HG02852 (cell line): Measurements from ENCODE around the gene STAG1.
"Not testable (repeated sequence)": the region's sequence is repeated elsewhere in the genome, so short reads cannot be mapped to it uniquely, and the experiment has no call there.

ENCODE experiments used
- ATAC-seq: cut with Tn5 transposase; IDR thresholded peaks from one replicate; pipeline ENCODE4 v1.9.1; 2021; ENCODE audit warnings: mild to moderate bottlenecking, moderate library complexity; ENCODE audit not compliant: unreplicated experiment

STAG1 gene

DNA sequence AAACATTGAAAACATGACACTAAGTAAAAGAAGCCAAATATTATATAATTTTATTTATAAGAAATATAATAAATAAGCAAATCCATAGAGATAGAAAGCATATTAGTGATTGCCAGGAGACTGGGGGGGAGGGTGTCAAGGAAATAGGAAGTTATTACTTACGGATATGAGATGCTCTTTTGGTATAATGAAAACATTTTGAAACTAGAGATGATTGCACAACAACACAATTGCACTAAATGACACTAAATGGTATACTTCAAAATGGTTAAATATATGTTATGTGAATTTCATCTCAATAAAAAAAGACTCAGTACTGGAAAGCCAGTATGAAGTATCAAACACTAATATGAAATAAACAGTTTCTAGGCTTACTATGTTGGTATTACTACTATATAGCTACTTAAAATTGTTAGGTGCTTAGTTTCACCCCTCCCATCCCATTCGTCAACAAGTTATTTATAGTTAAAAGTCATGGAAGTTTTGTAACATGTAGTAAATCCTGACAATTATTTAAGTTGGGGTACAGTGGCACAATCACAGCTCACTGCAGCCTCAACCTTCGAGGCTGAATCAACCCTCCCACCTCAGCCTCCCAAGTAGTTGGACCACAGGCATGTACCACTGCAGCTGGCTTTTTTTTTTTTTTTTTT lies 43.7 kb downstream of the STAG1 start:
- ATAC-seq = no peak

- no peak for ATAC-seq
These were observed 48.7 kb downstream of the STAG1 start for GRCh38 chr3:136703429-136703828.

DNA sequence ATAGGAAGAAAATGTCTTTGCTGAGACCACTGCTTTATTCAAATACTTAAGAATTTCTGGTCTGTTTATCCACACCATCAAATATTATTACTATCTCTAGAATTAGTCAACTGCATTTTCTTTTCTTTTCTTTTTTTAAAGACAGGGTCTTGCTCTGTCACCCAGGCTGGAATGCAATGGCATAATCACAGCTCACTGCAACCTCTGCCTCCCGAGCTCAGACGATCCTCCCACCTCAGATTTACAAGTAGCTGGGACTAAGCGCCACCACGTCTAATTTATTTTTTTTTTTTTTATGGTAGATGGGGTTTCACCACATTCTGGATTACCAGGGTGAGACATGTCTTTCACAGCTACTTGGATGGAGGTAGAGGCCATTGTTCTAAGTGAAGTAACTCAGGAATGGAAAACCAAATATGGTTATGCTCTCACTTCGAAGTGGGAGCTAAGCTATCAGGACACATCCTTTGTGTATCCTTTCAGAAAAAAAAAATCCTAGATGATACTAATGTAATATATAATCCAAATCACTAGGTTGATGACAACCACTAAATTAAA lies 52.8 kb downstream of the STAG1 start:
- ATAC-seq = no peak

GRCh38 chr3:136698361-136698760 lies 53.8 kb downstream of the STAG1 start:
- ATAC-seq = no peak

- no peak for ATAC-seq
These were observed 55.4 kb downstream of the STAG1 start for GRCh38 chr3:136696797-136697196.

DNA sequence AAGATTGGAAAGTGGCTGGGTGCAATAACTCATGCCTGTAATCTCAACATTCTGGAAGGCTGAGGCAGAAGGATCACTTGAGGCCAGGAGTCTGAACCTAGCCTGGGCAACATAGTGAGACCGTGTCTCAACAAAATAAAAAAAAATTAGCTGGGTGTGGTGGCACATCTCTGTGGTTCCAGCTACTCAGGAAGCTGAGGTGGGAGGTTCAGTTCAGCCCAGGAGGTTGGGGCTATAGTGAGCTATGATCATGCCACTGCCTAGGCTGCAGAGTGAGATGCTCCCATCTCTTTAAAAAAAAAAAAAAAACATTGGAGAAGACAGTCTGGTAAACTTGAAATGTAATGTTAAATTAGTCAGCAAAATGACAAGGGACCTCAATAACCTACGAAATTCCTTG lies 57.9 kb downstream of the STAG1 start:
- no peak for ATAC-seq

DNA sequence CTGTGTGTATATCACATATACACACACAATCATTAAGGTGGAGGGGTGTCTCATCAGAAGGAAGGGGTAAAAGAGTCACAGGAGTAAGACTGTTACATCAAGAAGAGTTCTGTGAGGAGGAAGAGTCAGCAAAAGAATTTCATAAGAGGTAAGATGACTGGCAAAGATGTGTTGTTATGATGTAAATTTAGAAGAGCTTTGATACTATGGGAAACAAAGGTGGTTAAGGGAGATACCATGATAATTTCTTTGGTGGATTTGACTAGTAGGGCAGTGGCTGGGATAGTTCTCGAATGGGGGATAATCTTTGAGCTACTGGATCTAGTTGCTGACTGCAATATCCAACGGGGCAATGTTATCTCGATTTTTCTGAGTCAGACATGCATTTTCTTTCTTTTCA lies 61.6 kb downstream of the STAG1 start:
- no peak for ATAC-seq

- no peak for ATAC-seq
These were observed 66.3 kb downstream of the STAG1 start for GRCh38 chr3:136685882-136686281.

- no peak for ATAC-seq
These were observed 69.4 kb downstream of the STAG1 start for GRCh38 chr3:136682740-136683312.

GRCh38 chr3:136678981-136679380 lies 73.2 kb downstream of the STAG1 start:
- ATAC-seq = no peak

- no peak for ATAC-seq
These were observed 76.2 kb downstream of the STAG1 start for GRCh38 chr3:136676009-136676408.

- no peak for ATAC-seq
These were observed 76.9 kb downstream of the STAG1 start for GRCh38 chr3:136675150-136675858.

DNA sequence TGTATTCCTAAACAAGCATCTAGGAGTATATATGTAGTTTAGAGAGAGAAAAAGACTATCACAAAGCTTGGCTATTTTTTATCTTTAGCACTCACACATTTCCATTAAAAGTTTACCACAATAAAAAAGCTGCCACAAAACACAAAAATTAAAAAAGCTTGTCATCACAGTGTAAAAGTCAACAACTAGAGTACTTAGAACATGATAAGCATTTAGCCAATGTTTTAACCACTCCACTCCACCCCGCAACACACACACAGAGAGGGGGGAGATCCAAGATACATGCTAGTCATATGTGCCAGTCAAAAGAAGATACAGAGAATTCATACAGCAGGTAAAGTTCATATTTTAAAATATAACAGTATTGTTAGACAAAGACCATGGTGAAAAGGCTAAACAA lies 79.7 kb downstream of the STAG1 start:
- ATAC-seq = no peak

GRCh38 chr3:136671921-136672320 lies 80.3 kb downstream of the STAG1 start:
- no peak for ATAC-seq

DNA sequence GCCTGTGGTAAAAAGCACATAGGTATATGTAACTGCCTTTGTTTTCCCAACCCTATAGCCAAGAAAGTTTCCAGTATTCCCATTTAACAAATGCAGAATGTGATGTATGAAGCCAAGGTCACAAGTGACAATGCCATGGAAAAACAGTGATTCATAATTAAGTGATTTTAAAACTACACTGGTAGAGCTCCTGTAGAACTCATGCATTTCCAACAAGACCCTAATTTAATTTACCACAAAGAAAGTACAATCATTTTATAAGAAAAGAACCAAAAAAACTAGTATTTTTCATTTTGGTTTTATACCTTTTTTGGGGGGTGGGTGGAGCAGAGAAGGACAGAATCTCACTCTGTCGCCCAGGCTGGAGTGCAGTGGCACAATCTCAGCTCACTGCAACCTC lies 82.0 kb downstream of the STAG1 start:
- no peak for ATAC-seq

- ATAC-seq = no peak
These were observed 85.1 kb downstream of the STAG1 start for GRCh38 chr3:136667081-136667480.

GRCh38 chr3:136666301-136666700 lies 85.9 kb downstream of the STAG1 start:
- not testable (repeated sequence) for ATAC-seq

DNA sequence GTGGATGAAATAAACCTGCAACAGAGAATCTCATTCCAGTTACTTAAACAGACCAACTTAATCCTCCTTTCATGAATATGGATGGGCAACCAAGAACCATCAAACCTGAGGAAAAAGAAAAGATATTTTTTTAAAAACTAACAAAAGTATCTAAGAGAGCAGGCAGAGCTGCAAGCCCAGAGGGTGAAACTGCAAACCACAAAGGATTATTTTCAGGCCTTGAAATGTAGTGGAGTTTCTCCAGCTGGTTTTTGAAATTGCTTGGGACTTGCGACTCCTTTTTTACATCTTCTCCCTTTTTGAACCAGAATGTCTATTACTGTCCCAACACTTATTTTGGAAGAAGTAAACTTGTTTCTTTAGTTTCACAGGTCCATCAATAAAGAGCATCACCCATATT lies 87.4 kb downstream of the STAG1 start:
- ATAC-seq = no peak

GRCh38 chr3:136661282-136661681 lies 90.9 kb downstream of the STAG1 start:
- no peak for ATAC-seq

DNA sequence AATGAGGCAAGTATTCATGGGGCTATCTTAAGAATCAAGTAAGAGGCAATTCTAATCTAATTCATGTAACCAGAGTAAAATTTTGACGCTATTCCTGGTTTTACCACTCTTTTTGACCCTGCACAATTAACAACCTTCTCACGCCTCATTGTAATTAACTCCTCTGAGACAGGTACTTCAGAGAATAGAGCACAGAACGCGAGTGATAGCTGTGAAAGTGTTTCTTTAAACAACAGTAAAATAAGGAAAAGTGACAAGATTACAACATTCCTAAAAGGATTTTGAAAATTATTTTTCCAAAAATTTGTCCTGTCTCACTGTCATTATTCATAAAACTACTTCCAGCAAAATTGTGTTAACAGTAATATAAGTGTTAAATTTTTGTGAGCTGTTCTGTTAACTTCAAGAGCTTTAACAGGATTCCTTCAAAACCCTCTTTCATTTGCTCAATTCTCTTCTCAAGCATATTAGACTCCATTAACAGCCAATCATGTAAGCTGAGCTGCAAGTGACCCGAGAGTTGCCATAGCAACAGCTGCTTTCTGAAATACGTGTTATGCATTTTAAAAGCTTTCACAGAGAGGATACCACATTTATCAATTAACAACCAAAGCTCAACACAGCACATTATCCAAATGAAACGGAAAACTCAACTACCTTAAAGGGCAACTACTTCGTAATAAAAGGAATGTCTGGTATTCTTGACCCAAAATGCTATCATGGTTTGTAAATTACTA lies 93.1 kb downstream of the STAG1 start:
- no peak for ATAC-seq

DNA sequence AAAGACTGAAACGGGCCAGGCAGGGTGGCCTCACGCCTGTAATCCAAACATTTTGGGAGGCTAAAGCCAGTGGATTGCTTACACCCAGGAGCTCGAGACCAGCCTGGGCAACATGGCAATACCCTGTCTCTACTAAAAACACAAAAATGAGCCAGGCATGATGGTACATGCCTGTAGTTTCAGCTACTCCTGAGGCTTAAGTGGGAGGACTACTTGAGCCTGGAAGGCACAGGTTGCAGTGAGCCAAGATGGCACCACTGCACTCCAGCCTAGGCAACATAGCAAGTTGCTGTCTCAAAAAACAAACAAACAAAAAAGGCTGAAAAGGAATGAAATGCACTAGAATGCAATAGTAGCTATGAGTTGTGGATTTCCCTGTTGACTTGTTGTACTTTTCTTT lies 94.7 kb downstream of the STAG1 start:
- ATAC-seq = no peak
